ENCODE results near the gene TMOD1.
"Not testable (repeated sequence)": the region's sequence is repeated elsewhere in the genome, so short reads cannot be mapped to it uniquely, and the experiment has no call there.

Gene TMOD1

GRCh38 chr9:97571664-97572063 lies 70.2 kb downstream of the TMOD1 start:
- no peak for DNase-seq

DNA sequence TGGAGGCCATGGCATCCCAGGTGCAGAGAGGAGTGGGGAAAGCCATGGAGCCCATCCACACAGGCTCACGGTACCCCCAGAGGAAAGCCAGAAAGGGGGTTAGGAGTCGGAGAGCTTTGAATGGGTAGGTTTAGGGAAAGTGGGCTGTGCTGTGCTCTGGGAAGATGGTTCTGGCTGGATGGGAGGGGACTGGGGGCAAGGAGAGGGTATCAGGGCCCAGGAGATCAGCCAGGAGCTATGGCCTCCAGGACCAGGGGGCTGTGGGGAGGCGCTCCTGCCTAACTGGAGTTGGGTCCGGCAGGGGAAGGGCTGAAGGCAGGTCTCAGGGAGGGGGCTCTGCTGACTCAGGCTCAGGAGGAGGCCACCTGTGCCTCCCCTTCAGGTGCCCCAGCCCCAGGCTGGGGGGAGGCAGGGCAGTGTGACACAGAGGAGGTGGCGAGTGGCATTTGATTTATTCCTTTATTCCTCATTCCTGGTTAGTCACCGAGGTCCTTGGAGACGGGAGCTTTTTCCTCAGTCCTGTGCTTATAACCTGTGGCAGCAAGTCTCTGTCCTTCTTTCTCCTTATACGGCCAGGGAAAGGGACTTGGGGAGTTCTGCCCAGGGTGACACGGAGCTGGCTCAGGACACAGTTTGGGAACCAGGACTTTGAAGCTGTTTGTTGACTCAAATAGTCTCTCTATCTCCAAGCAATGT lies 70.9 kb downstream of the TMOD1 start:
- DNase-seq: no peak

DNA sequence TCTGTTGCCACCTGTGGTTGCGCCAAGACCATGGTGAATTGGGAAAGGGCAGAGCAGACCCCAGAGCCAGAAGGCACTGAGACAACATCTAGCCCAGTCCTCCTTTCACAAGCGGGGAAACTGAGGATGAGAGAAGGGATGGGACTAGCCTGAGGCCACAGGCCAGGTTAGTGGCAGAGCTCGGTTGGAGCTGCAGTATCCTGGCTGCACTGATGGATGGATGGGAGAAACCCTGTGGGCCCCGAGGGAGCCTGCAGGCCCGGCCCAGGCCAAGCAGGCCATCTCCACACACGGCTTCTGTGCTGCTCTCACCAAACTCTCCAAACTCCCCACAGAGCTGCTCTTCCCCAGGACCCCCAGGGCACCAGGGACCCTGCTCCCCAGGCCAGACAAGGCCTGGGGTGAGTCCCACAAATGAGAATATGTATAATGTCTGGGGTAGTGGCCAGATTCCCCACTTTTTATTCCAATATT lies 71.5 kb downstream of the TMOD1 start:
- DNase-seq: no peak

DNA sequence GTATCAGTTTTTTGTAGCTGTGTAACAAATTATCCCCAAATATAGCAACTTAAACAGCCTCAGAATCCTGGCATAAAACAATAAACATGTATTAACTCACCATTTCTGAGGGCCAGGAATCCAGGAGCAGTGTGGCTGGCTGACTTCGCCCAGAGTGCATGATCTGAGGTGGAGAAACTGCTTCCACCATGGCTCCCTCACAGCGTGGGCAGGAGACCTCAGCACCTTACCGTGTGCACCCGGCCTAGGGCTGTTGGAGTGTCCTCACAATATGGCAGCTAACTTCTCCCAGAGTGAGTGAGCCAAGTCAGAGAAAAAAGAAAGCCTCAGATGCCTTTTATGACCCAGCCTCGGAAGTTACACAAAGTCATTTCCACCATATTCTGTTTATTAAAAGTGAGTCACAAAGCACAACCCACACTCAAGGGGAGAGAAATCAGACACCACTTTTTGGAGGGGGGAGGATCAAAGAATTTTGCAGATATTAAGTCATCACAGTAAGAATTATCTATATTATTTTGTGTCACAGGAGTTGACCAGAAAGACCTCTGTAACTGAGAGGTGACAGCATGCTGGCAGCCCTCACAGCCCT lies 72.1 kb downstream of the TMOD1 start:
- DNase-seq: no peak

- not testable (repeated sequence) for DNase-seq
Observed at GRCh38 chr9:97574101-97574571, 72.7 kb downstream of the TMOD1 start.

DNA sequence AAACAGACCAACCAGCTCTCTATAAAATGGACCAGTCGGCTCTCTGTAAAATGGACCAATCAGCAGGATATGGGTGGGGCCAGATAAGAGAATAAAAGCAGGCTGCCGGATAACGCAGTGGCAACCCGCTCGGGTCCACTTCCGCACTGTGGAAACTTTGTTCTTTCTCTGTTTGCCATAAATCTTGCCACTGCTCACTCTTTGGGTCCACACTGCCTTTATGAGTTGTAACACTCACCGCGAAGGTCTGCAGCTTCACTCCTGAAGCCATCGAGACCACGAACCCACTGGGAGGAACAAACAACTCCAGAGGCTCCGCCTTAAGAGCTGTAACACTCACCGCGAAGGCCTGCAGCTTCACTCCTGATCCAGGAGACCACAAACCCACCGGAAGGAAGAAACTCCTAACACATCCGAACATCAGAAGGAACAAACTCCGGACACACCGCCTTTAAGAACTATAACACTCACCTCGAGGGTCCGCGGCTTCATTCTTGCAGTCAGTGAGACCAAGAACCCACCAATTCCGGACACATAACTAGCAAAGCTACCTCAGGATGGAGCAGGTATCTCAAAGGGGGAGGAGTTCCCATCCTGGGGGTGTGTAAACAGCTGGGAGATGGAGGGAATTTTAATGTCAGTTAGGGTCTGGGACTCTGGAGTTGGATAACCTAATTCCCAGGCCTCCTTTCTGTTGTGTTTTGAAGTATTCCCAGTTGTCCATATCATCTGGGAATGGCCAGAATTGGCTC lies 73.6 kb downstream of the TMOD1 start:
- peak; percentile 33 for DNase-seq

DNA sequence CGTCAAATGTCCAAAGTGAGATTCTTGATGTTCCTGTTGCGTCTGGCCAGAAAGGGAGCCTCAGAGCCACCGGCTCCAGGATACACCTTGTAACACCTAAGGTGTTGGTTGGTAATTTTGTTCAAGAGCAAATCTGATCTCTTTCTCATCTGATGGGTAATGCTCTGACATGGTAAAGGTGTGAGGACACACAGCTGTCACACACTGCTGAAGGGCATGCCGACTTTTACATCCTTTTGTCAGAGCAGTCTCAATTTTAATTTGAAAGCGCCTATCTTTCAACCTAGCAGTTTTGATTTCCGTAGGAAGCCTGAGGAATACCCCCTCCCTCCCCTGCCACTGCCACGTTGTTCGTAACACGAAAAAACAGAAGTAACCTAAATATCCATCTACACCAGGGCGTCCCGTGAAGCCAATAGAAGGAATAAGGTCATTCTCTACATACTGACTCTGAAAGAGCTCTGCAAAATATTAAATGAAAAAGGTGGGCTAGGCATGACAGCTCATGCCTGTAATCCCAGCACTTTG lies 74.3 kb downstream of the TMOD1 start:
- no peak for DNase-seq

DNA sequence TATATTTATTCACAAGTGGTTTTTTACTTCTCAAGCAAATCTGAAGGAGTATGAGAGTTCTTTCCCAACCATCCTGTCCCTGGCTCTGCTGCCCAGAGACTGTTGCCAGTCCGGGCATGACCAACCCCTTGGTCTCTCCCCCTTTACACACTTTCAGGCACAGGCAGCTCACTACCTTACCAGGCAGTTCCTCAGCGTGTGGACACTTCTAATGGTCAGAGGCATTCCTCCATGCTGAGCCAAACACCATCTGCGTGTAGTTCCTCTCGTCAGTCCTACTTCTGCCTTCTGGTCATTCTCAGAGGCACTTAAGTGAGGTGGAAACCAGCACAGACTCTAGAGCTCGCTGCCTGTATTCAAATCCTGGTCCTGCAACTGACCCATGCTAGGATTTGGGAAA lies 75.6 kb downstream of the TMOD1 start:
- DNase-seq: no peak

DNA sequence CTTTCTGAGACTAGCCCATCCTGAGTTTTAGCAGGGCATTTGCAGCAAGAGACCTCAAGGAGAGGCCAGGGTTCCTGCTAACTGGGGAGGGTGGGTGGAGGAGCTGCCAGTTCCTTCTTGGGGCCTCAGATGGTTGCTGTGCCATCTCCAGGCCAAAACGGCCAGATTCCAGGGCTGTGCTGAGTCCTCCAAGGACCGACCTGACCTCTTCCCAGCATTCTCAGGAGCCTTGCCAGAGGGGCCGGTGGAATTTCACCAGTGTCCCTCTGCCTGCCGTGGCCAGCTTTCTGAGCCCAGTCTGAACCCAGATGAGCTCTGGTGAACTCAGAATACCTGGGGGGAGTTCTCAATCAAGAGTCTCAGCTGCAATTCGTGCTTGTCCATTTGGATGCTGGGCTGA lies 77.4 kb downstream of the TMOD1 start:
- no peak for DNase-seq

DNA sequence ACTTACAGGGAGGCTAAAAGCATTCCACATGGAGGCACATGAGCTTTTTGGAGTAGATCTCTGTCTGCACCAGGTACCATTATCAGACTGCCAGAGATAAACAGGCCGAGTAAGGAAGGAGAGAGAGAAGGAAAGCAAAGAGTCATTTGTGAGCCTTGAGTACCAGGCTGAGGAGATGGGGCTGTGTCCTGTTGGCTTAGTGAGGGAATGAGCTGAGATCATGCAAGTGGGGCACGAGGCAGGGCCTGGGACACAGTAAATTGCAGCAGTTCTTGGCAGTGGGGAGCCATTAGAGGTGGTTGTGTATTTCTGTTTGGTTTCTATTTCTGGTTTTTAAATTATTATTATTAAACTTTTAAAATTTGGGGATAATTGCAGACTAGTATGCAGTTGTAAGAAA lies 78.4 kb downstream of the TMOD1 start:
- no peak for DNase-seq

DNA sequence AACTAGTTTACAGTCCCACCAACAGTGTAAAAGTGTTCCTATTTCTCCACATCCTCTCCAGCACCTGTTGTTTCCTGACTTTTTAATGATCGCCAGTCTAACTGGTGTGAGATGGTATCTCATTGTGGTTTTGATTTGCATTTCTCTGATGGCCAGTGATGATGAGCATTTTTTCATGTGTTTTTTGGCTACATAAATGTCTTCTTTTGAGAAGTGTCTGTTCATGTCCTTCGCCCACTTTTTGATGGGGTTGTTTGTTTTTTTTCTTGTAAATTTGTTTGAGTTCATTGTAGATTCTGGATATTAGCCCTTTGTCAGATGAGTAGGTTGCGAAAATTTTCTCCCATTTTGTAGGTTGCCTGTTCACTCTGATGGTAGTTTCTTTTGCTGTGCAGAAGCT lies 80.1 kb downstream of the TMOD1 start:
- not testable (repeated sequence) for DNase-seq

- not testable (repeated sequence) for DNase-seq
Observed at GRCh38 chr9:97584778-97585177, 83.3 kb downstream of the TMOD1 start.

DNA sequence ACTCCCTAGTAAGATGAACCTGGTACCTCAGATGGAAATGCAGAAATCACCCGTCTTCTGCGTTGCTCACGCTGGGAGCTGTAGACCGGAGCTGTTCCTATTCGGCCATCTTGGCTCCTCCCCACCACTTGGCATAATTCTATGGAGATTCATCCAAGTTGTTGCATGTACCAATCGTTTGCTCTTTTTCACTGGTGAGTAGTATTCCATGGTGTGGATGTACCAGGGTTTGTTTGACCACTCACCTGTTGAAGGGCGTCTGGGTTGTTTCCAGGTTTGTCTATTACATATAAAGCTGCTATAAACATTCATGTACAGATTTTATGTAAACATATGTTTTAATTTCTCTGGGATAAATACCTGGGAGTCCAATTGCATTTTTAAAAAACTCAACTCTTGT lies 85.4 kb downstream of the TMOD1 start:
- not testable (repeated sequence) for DNase-seq

- no peak for DNase-seq
Observed at GRCh38 chr9:97591535-97591934, 90.1 kb downstream of the TMOD1 start.

DNA sequence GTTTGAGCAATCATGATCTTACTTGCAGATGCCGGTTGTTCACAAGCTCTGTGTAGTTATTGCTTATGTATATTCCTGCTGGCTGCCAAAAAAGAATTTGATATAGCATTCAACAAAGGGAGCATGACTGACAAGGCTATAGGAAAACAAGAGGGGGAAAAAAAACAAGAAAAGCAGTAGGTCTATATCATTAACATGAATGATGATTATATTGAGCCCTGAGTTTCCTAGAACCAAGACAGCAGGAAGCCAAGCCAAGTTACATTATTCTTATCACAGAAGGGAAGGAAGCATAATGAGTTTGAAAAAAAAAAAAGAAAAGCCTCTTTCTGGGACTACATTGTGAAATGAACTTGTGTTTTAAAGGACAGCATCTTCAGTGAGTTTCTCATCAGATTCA lies 90.7 kb downstream of the TMOD1 start:
- DNase-seq: no peak

DNA sequence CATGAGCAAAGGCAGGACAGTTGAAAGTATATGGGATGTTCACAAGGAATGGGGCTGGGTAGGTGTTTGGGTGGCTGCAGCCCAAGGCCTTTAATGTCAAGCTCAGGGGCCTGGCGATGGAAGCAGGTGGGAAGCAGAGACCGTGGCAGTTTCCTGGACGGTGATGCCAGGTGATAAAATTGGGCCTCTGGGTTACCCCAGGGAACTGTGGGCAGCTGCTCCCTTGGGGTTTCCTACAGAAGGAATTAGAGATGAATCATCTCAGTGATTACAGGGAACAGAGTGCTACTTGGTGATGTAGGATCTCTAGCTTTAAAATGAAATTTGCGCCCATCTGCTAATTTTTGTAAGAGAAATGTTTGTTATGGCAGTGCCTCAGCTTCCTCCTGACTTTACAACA lies 92.5 kb downstream of the TMOD1 start:
- DNase-seq: no peak

DNA sequence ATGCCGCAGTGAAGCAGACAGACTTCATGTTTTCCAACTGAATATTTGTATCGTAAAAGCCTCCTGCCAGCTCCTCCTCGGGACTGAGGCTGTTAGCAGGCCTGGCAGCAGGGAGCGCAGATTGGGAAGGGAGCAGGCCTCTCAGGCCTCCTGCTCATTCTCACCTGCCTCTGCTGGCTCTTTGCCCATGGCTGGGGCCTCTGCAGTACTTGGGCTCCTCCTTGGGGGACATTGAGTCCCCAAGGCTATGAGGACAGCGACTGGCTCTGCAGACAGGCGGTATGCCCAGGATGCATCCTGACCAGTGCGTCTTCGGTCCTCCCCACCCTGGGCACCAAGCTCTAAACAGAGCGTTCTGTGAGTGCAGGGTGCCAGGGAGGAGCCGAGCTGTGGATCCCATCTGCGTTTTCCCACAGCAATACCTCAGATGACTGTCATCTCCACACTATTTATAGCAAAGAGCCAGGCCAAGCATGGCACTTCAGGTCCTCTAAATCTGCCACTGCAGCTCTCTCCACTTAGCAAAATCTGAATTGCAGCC lies 93.0 kb downstream of the TMOD1 start:
- DNase-seq: no peak

- no peak for DNase-seq
Observed at GRCh38 chr9:97596906-97597305, 95.4 kb downstream of the TMOD1 start.

GRCh38 chr9:97598461-97599288 lies 97.2 kb downstream of the TMOD1 start:
- peak; percentile 79 for DNase-seq

DNA sequence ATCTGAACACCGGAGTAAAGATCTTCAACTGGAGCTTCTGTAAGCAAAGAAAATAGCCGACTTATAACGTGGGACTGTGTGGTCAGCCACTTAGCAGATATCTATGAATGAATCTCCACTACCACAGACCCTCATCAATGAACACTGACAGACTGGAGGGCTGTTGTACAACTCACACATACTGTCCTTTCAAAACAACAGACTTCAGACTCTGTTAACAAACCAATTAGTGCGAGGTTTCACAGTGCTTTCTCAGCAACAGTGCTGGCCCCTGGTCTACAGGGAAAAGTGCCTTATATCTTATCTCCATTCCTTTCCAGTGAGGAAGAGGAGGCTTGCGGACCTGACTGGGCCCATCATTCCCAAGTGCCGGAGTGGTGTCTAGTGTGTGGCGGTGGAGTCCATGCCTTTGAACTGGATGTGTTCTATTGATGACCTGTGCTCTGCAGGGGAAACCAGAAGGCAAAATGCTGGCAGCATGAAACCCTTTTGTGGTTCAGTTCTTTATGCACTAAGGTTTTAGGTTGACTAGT lies 97.9 kb downstream of the TMOD1 start:
- DNase-seq: no peak

DNA sequence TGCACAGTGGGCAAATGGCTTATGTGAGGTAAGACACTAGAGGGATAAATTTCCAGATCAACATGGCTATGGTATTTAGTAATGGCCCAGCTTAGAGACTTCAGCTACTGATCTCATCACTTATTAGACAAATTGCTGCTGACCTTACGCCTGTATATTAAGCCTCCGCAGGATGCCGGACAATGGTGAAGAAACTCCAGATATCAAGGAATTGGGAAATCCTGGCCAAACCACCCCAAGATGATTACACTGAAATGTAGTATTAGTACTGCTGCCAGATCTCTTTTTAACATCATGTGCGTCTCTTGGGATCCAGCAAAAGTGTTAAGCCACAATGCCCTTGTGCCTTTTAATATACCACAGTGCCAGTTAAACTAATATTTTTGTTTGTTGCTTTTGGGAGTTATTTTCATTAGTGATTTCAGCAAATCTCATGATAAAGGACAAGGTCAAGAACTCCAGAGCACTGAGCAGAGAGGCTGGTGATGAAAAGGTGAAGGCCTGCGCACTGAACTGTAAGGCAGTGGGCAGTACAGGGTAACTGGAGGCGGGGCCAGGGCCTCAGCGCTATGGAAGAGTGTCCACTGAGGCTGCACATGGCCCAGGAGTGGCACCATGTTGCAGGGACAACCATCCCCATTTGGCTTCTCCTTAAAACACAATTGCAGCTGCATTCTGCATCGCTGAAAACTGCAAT lies 99.2 kb downstream of the TMOD1 start:
- no peak for DNase-seq

All from CD4-positive, alpha-beta T cell treated with Interleukin-17A for 4 hours (primary cell).